Measurements from ENCODE around the gene NEUROD2.
A peak's percentile ranks its signal among the peaks of the same experiment; 100 is the strongest.

Gene NEUROD2
- total RNA-seq = 0 to 0.24 (median 0) reads per million in 18 experiments

DNA sequence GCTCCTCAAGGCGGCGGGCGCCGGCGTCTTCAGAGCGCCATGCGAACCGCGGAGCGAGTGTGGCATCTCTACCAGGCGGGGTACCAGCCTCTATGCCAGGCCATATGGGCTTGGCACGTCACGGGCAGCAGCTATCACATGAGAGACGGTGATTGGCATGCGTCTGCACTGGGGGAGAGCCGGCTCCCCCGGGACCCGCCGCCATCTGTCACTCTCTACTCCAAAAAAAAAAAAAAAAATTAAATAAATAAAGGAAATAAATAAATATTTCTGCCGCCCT, at the start of gene NEUROD2:
Gene NEUROD2 (minus strand): TSS at position 70 of the 280 bp plus-strand sequence. CDS start 1,321 bp downstream, outside the sequence.
- DNase-seq = no peak

DNA sequence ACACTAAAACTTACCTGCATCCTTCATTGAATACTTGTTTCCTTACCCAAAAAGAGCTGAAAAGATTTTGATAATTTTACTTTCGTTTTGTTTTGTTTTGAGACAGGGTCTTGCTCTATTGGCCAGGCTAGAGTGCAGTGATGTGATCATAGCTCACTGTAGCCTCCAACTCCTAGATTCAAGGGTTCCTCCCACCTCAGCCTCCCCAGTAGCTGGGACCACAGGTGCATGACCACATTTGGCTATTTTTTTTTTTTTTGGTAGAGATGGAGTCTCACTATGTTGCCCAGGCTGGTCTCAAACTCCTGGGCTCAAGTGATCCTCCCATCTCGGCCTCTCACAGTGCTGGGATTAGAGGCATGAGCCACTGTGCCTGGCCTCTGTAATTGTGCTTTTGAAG, 47.4 kb upstream of the NEUROD2 start:
- DNase-seq = no peak

DNA sequence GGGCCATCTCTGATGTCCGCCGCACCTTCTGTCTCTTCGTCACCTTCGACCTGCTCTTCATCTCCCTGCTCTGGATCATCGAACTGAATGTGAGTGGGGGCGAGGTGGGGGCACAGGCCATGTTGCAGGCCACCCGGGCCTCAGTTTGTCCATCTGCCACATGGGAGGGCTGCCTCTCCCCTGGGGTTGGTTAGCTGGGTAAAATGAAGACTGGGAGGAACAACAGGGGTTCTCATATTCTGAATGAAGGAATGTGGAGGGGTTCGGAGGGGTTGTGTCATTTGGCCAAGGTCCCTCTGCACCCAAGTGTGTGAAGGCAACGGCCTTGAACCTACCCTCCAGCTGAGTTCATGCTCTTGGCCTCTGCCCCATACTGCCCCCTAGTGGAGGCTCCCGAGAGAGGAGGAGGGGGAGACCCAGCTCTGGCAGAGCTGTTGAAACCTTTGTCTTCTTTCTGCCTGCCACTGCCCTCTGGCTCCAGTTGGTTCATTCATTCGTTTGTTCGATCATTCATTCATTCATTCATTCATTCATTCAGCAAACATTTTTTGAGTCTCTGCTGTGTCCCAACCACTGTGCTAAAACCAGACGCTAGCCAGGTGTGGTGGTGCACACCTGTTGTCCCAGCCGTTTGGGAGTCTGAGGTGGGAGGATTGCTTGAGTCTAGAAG, 46.1 kb upstream of the NEUROD2 start:
- DNase-seq = peak; percentile 72 to 77

DNA sequence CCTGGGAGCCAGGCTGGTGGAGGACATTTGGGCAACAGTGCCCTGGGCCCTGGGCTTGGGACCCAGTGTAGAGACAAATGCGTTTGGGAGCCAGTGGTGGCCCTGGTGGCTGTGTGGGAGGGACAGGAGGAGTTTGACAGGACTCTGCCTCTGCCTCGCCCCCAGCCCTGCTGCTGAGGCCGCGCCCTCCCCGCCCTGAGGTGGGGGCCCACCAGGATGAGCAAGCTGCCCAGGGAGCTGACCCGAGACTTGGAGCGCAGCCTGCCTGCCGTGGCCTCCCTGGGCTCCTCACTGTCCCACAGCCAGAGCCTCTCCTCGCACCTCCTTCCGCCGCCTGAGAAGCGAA, 45.6 kb upstream of the NEUROD2 start:
- DNase-seq = no peak

DNA sequence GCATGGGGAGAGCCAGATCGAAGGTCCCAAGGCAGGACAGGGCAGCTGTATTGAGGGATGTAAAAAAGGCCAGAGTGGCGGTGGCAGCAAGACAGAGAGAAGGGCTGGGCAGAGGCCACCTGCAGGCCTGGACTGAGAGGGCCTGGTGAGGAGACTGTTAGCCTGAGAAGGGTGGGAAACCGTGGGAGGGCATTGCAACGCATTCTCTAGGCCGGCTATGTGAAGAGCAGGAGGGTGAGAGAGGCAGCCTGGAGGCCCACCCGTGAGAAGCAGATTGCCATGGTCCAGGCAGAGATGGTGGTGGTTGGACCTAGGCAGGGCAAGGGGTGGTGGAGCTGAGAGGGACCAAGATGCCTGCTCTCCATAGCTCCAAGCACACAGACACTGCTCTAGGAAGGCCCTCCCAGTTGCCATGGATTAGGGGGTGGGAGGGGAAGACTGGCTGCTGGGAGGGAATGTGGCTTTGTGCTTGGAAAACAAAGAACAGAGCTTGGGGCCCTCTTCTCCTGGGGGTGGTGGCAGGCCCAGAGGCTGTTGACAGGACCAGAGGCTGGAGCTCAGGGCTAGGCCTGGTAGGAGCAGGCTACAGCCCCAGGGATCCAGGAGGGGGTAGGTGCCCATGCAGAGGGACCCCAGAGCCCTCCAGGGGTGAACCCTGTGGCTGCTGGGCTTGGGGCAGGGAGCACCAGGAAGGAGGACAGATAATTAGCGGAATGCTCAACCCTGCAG, 45.0 kb upstream of the NEUROD2 start:
- DNase-seq = no peak

DNA sequence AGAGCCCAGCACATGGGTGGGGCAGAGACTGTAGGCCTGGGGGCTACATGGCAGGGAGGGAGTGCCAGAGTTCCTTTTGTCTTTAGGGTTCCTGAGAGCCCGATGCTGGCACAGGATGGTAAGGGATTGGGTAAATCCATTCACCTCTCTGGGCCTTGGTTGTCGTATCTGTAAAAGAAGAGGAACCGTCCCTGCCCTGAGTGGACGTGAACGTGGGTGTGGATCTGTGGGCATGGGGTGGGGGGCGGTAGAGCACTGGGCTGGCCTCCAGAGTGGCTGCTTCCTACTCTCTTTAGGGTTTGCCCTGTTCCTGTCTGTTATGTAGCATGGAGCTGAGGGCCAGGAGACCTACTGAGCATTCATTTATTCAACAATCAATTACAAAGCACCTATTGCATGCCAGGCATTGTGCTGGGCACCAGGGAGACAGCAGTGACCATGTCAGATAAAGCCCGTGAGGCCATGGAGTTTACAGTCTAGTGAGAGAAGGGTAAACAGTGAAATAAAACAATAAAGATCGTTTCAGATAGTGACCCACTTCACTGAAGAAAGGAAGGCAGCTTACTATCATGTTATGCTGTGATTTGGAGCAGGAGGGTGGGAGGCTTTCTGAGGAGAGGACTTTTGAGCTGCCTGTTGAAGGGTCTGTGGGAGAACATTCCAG, 44.3 kb upstream of the NEUROD2 start:
- DNase-seq = peak in 1 of 2 donors; percentile 52

DNA sequence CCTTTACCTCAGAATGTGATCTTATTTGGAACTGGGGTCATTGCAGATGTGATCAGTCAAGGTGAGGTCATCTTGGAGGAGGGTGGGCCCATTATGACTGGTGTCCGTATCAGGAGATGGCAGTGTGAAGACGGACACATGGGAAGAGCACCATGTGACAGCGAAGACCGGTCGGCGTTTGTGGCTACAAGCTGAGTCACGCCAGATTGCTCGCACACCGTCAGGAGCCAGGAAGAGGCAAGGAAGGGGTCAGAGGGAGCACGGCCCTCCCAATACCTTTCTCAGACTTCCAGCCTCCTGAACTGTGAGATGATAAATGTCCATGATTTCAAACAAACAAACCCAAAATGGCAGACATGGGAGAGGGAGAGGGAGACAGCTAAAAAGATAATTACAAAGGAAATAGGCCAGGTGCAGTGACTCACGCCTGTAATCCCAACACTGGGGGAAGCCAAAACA, 42.4 kb upstream of the NEUROD2 start:
- DNase-seq = peak in 1 of 2 donors; percentile 43

DNA sequence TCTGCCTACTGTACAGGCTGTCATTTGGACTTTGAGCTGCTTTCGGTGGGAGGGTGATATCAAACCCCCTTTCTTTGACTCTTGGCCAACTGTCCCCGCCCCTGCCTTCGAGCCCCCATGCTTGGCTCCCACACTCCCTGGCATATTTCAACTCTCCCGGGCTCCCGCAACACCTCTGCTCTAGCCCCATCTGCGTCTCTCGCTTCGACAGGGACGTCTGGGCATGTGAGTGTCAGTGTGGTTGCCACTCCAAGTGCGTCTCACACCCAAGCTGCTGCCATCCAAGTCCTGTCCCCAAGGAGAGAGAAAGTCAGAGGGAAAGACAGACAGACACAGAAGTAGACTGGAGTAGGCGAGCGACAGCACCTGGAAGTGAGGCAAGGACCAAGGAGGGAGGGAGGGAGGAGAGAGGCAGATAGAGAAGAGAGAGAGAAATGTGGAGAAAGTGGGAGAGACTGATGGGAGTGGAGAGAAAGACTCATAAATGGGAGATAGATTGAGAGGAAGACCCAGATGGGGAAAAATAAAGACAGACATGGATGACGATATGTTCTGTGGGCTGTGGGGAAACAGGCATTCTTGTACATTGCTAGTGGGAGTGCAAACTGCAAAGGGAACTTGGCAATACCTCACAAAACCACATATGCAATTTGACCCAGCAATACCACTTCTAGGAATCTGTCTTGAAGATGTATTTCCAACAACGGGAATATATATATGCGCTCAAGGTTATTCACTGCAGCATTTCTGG, 41.1 kb upstream of the NEUROD2 start:
- DNase-seq = peak; percentile 71 to 75

DNA sequence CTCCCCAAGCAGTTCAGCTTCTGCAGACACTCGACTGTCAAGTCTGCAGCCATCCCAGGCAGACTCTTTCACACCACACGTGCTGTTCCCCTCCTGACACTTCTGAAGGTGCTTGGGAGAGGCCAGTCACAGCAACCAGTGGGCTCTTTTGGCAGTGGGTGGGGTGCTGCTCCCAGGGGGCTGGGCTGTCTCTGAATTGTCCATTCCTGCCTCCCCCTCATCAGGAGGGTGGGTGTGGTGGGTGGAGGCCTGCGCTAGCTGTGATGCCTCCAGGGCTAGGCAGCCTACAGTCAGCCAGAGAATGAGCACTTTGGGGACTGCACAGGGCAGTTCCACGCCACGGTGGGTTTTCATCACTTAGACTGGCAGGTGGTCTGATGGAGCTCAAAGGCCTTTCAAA, 39.5 kb upstream of the NEUROD2 start:
- peak in 1 of 2 donors; percentile 13 for DNase-seq

DNA sequence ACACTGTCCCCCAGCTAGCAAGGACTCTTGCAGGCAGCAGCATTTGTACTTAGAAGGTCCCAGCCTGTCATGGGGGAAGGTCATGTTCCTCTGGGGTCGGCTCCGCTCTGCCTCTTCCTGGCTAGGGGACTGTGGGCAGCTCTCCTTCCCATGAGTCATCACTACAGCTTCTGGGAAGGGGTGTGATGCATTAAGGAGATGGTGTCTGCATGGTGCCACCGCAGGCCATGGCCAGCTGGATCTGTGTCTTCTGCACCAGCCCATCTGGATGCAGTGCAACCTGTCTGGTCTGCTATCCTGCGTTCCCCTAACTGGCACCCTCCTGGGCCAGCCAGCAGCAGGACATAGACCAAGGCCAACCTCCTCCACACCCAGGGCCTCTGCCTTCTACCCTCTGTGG, 35.6 kb upstream of the NEUROD2 start:
- DNase-seq = peak; percentile 30 to 55

DNA sequence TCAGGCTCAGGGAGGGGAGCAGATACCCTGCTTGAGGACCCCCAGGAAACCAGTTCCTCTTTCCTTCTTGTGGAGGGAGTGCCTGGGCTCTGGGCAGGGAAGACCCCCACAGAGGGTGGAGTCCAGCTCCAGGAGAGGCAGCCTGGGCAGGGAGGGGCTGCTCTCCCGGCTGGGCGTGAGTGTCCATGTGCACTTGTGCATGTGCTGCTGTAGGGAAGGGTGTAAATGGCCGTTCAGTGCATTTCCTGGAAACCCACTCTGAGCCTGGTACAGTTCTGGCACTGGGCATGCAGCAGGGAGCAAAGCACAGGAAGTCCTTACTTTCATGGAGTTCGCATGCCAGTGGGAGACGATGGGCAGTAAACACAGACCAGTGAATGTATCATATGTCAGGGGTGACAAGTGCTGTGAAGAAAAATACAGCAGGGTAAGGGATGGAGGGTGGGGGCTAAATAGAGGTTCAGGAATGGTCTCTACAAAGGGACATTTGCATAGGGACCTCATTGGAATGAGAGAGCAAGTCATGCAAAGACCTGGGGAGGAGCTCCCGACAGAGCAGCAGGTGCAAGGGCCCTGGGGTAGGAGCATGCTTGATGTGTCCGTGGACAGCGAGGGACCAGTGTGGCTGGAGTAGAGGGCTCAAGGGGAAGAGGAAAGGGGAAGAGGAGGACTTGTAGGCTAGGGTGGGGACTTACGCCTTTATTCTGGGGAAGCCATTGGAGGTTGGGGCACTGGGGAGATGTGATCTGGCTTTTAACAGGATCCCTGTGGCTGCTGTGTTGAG, 34.8 kb upstream of the NEUROD2 start:
- peak; percentile 28 to 33 for DNase-seq

DNA sequence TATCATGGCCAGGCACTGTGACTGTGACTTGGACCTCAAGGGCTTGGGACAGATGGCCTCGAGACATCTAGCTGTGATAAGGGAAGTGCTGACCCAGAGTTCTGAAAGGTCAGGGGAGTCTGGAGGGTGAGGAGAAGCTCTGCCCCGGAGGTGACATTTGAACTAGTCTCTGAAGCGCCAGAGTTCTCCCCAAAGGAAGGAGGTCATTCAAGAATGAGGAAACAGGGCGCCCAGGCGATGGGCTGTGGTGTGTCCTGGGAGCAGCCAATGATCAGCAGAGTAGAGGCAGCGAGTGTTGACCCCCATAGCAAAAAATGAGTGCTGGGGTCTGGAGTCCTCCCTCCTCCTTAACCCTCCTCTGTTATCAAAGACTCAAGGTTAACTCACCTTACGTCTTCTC, 34.2 kb upstream of the NEUROD2 start:
- peak; percentile 77 to 81 for DNase-seq

DNA sequence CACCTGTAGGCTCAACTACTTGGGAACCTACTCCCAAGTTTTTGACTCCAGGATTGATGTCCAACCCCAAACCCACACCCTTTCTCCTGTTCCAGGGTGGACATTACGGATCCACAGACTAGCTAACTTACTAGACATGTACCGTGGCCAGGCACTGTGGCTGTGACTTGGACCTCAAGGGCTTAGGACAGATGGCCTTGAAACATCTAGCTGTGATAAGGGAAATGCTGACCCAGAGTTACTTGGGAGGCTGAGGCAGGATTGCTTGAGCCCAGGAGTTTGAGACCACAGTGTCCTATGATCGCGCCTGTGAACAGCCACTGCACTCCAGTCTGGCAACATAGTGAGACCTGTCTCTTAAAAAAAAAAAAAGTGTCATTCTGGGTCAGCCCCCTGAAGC, 33.4 kb upstream of the NEUROD2 start:
- no peak for DNase-seq

DNA sequence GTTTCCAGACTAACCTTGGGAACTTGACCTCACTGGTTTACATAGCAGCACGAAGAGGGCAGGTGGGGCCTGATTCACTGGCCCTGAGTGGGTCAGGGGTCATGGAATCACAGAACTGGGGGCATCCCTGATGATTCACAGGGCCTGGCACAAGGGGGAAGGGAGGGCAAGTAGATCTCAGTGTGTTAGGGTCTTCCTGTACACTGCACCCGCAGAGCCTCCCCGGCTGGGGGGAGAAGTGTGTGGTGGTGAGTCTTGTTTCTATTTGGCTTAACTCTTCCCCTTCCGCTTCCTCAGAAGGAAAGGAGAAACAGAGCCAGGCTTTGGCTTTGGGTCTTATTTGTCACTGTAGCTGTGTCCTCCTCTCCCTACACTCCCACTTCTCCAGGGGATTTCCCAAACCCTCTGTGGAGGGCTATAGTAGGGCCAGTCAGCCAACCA, 32.9 kb upstream of the NEUROD2 start:
- peak; percentile 29 to 59 for DNase-seq

DNA sequence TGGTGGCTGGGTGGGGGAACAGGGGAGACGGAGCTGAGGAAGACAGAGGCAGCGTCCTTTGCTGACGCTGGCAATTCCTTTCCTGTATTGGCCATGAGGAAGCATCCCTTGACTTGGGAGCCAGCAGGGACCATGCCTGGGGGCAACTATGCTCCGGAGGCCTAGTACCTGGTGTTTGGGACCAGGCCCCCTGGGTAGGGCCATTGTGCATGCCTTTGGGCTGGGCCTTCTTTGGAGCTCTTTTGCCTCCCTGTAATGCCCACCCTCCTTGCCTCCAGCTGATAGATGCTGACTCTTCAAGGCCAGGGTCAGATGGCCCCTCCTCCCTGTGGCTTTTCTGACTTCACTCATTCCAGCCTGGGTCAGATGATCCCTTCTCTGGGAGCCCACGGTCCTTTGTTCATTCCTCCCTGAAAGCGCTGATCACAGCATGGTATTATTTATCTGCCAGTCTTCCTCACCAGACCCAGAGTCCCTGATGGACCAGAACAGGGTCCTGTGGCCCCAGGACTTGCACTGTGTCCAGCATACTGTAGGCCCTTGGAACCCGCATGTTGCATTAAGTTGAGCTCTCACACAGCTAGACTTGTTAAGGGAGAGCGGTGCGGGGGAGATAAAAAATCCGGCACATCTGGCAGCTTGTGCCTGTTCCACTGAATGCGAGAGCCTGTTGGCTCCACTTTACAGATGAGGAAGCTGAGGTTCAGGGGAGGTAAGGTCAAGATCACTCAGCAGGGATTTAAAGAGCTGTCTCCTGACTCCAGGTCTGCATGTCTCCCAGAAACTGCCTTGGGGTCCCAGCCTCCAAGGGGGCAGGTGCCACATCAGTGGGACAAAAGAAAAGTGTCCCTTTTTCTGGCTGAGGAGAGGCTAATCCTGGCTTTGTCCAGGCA, 32.1 kb upstream of the NEUROD2 start:
- DNase-seq = no peak

DNA sequence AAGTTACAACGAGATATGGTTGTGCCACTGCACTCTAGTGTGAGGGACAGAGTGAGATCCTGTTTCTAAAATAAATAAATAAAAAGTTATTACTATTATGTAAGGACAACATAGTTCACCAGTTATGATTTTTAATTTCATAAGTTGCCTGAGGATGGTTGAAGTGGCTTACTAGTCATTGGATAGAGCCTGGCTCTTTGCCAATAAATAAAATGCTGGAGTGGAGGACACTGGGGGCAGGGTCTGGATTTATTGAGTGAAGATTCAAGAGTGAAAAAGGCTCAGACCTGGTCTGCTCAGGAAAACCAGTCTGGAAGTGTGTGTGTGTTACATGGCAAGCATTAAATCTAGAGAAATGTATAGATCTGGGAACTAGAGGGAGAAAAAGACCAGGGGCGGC, 31.3 kb upstream of the NEUROD2 start:
- no peak for DNase-seq

DNA sequence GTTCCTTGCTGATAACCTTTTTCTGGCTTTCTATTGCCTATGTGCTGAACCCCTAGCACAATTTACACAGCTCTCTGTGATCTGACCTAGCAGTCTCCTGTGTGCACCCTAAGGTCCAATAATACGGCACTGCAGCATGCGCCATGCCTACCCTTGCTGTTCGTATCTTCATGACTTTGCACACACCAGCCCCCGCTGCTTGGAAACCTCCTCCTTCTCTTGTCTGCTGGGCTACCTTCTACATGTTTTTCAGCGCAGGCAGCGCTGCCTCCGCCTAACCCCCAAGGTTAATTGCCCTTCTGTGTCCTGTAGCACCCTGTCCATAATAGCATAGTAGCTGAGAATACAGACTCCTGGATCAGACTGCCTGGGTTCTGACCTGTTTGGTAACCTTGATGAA, 30.6 kb upstream of the NEUROD2 start:
- no peak for DNase-seq

DNA sequence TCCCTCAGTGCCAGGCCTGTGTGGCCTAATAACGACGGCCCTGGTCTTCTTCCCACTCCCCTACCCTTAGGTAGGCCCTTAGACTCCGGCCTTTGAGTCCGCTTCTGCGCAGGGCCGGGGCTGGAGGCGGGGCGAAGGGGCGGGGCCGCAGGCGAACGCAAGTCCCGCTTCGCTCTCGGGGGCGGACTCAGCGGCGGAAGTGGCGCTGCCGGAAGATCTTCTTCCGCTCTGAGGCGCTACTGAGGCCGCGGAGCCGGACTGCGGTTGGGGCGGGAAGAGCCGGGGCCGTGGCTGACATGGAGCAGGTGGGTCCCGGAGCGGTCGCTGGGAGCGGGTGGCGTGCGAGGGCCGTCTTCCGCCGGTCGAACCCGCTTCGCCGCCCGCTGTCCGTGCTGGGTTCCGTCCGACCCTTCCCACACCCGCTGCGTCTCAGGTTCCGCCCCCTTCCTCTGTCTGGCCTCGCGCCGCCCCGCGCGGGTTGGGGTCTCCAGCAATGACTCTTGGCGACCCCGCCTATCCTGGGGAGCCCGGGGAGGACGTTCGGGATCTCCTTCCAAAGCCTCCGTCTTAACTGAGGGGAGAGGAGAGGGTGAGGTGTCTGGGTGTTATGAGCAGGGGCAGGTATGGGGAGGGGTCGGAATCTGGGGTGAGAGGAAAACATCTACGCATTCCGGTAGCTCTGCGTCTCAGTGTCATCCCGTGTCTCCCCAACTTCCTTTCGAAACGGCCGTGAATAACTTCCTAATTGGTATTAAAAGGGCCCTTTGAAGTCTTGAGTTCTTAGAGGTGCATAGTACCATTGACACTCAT, 29.4 kb upstream of the NEUROD2 start, which contains the start of gene STARD3:
Gene STARD3 (plus strand): TSS at position 218 of the 810 bp plus-strand sequence. CDS start 16,388 bp downstream, outside the sequence.
- DNase-seq = peak; percentile 81 to 93

DNA sequence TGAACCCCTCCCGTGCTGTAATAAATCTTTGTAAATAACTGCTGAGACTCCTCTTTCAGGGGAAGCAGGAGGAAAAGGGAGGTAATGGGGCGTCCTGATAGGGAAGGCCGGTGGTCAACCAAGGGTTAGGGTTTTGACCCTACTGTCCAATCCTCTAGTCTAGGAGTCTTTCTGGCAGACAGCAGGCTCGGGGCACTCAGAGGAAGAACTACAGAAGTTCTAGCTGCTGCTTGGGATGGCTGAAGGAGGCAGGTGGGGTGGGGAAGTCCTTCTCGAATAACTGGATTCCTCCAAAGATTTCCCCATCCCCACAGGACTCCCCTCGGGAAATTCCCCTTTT, 28.8 kb upstream of the NEUROD2 start:
- DNase-seq = no peak

DNA sequence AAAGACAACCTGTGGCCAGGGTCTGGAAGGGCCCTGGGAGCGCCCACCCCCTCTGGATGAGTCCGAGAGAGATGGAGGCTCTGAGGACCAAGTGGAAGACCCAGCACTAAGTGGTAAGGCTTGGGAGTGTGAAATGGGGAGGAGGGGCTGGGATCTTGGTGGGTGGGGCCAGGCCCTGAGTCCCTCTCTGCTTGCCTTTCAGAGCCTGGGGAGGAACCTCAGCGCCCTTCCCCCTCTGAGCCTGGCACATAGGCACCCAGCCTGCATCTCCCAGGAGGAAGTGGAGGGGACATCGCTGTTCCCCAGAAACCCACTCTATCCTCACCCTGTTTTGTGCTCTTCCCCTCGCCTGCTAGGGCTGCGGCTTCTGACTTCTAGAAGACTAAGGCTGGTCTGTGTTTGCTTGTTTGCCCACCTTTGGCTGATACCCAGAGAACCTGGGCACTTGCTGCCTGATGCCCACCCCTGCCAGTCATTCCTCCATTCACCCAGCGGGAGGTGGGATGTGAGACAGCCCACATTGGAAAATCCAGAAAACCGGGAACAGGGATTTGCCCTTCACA, 28.0 kb upstream of the NEUROD2 start:
- no peak for DNase-seq

Data from inflammatory macrophage (primary cell).